HFFc6 (cell line): ENCODE results near the gene AKT2. TPM values are rescaled to one million over a fixed set of nuclear protein-coding genes. Genes with fewer than 3 reads are reported as not detected.

Source experiments
- DNase-seq: peaks from one replicate; pipeline ENCODE4 v3.0.0-alpha.2; 2018
- H3K27ac Mint-ChIP-seq: 2 replicates; pipeline ENCODE4 v1.8.0; 2020; ENCODE audit warnings: mild to moderate bottlenecking, mixed read lengths
- H3K27me3 Mint-ChIP-seq: 2 replicates; pipeline ENCODE4 v1.8.0; 2021; ENCODE audit warnings: mild to moderate bottlenecking, moderate library complexity, mixed read lengths; ENCODE audit not compliant: insufficient read depth
- H3K36me3 Mint-ChIP-seq: 2 replicates; pipeline ENCODE4 v1.8.0; 2021; ENCODE audit warnings: low read depth, mixed read lengths
- H3K4me1 Mint-ChIP-seq: 2 replicates; pipeline ENCODE4 v1.8.0; 2020; ENCODE audit warnings: low read depth, mixed read lengths
- H3K4me3 Mint-ChIP-seq: 2 replicates; pipeline ENCODE4 v1.8.0; 2020; ENCODE audit warnings: mild to moderate bottlenecking, moderate library complexity, mixed read lengths
- H3K9me3 Mint-ChIP-seq: 2 replicates; pipeline ENCODE4 v1.8.0; 2020; ENCODE audit warnings: mild to moderate bottlenecking, mixed read lengths
- CTCF ChIP-seq: fragments of 200-600 bp; sonication (generic); IDR thresholded peaks from 2 replicates; pipeline ENCODE4 v1.5.0; 2021; ENCODE audit warnings: antibody characterized with exemption, mild to moderate bottlenecking
- total RNA-seq, 6 experiments: library from RNA; stranded (reverse); fragmentation: NEBNext Ultra II Directional; extraction: Animal tissue kit (Norgen Biotek cat#: 25700); gene quantifications; 2 replicates in 1 of 6; 3 replicates in 5 of 6; pipeline ENCODE4 v1.2.3, GENCODE V29; 2021

The AKT2 gene
- total RNA-seq, 6 experiments from 2014 or later: 128 to 133 (median 130) TPM

- TF ChIP-seq CTCF: no peak
- peaks cover 6% of the 10 kb centered on the region; the same call in 1 of the 2 replicates for H3K4me1 Mint-ChIP-seq
- no peak overlapping the region for H3K27ac Mint-ChIP-seq
- H3K9me3 Mint-ChIP-seq: no peaks in the 10 kb centered on the region
- H3K27me3 Mint-ChIP-seq: no peaks in the 10 kb centered on the region
- no peaks in the 10 kb centered on the region for H3K36me3 Mint-ChIP-seq
- no peak for DNase-seq
- no peak overlapping the region for H3K4me3 Mint-ChIP-seq
Measured at GRCh38 chr19:40309666-40310065, 24.5 kb upstream of the AKT2 start.

- Mint-ChIP-seq H3K4me3 (no peak overlapping the region), H3K27me3 (no peaks in the 10 kb centered on the region; the same call in 1 of the 2 replicates), H3K36me3 (no peaks in the 10 kb centered on the region), H3K27ac (no peak overlapping the region), H3K9me3 (no peaks in the 10 kb centered on the region), H3K4me1 (peaks cover 13% of the 10 kb centered on the region)
- peak; percentile 79 for DNase-seq
- TF ChIP-seq CTCF: peak; percentile 91
Measured at GRCh38 chr19:40305403-40305802, 20.3 kb upstream of the AKT2 start.

- no peak for DNase-seq
- H3K36me3 Mint-ChIP-seq: no peaks in the 10 kb centered on the region
- no peak overlapping the region for H3K4me3 Mint-ChIP-seq
- H3K9me3 Mint-ChIP-seq: no peaks in the 10 kb centered on the region
- H3K27me3 Mint-ChIP-seq: no peaks in the 10 kb centered on the region; the same call in 1 of the 2 replicates
- TF ChIP-seq CTCF: no peak
- H3K4me1 Mint-ChIP-seq: peaks cover 13% of the 10 kb centered on the region
- H3K27ac Mint-ChIP-seq: no peak overlapping the region
Measured at GRCh38 chr19:40304306-40304705, 19.2 kb upstream of the AKT2 start.

- no peak for DNase-seq
- Mint-ChIP-seq H3K27ac (no peak overlapping the region), H3K36me3 (no peaks in the 10 kb centered on the region), H3K4me3 (no peak overlapping the region), H3K27me3 (no peaks in the 10 kb centered on the region; the same call in 1 of the 2 replicates), H3K9me3 (no peaks in the 10 kb centered on the region), H3K4me1 (peaks cover 13% of the 10 kb centered on the region)
- no peak for TF ChIP-seq CTCF
Measured at GRCh38 chr19:40303765-40304164, 18.6 kb upstream of the AKT2 start.

- Mint-ChIP-seq H3K27me3 (no peaks in the 10 kb centered on the region; the same call in 1 of the 2 replicates), H3K9me3 (no peaks in the 10 kb centered on the region), H3K36me3 (no peaks in the 10 kb centered on the region), H3K4me1 (peaks cover 13% of the 10 kb centered on the region), H3K27ac (peak overlapping the region; percentile 29; the same call in 1 of the 2 replicates), H3K4me3 (no peak overlapping the region)
- no peak for DNase-seq
- no peak for TF ChIP-seq CTCF
Measured at GRCh38 chr19:40302224-40303011, 17.3 kb upstream of the AKT2 start.
